ENCODE results near the gene TNS1. TPM values are rescaled to one million over a fixed set of nuclear protein-coding genes. Genes with fewer than 3 reads are reported as not detected.

TNS1 gene
- total and polyA plus RNA-seq, 9 of the 15 experiments (the other 6 are each of a cell fraction or from before 2014, with no cell fraction given), result 0.13 to 2.7 (median 0.77) TPM

DNA sequence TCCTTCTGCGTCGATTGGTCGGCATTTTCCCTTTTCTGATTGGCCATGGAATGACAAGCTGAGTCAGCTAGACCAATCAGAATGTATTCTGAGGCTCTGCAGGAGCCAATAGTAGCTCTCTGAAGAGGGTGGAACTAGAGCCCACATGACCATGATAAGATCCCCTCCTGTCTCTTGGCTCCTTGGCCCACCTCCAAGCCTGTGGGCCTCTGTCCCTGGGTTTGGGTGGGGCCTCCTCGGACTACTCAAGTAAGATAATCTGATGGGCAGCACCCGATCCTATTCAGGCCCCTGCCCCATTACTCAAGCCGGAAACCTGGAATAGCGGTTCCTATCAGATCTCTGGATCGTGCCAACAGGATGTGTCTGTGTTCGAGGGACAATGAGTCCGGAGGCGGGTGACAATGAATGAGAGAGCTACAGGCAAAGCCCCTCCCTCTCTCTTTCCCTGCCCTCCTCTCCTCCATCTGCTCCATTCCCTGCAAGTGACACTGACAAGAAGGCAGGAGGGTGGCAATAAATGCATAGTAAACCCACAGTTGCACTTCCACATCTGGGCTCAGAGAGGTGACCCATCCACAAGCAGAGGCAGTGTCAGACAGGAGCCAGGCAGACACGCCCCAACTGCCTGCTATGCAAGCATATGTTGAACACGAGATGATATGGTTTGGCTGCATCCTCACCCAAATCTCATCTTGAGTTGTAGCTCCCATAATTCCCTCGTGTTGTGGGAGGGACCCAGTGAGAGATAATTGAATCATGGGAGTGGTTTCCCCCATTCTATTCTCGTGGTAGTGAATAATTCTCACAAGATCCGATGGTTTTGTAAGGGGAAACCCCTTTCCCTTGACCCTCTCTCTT is 114.7 kb downstream of the TNS1 start:
- Histone ChIP-seq H3K79me2 (ENCODE audit: control insufficient read depth, insufficient read depth, low read length) (no peaks in the 10 kb centered on the region), H3K36me3 (ENCODE audit: control insufficient read depth, insufficient read depth, low read length) (no peaks in the 10 kb centered on the region), H3K4me3 (no peak overlapping the region), H3K27me3 (ENCODE audit: control insufficient read depth in 2 of 2, insufficient read depth in 2 of 2, low read length in 2 of 2) (peaks cover 0 to 7% of the 10 kb centered on the region in 2 experiments; a peak in 3 of 5 replicates), H3K9ac (ENCODE audit: insufficient read depth in 1 of 2, low read depth in 2 of 2, low read length in 2 of 2) (no peak overlapping the region), H3K9me3 (replicated peaks; ENCODE audit: control insufficient read depth, insufficient read depth, low read depth, low read length) (no peaks in the 10 kb centered on the region), H2AFZ (ENCODE audit: low read depth, low read length) (no peak overlapping the region), H3K4me2 (ENCODE audit: insufficient read depth, low read length) (peak overlapping the region; percentile 42; the same call in 1 of the 2 replicates), H3K4me1 (replicated peaks in 1 of 2; ENCODE audit: control insufficient read depth in 2 of 2, insufficient read depth in 2 of 2, low read length in 2 of 2) (peaks cover 3 to 6% of the 10 kb centered on the region in 2 experiments; a peak in 3 of 5 replicates), H3K9me1 (ENCODE audit: control insufficient read depth, insufficient read depth, low read length) (no peaks in the 10 kb centered on the region), H3K27ac (ENCODE audit: extremely low read depth, low read depth, low read length) (no peak overlapping the region), H4K20me1 (replicated peaks; ENCODE audit: control insufficient read depth, insufficient read depth, low read length) (no peaks in the 10 kb centered on the region)
- DNase-seq (ENCODE audit: extremely low read depth in 1 of 4, low spot score in 3 of 4) (peak; percentile 18 to 49 (median 31)), FAIRE-seq (no peak), ATAC-seq (peak; percentile 82)
- in situ Hi-C loops (cut with MboI), result loop anchor here (5.0 kb wide), 1 partner anchor 96 kb away; no protein-coding TSS in a partner anchor
- CTCF ChIA-PET (ENCODE audit: low intra/inter-chr PET ratio), result interaction anchor here (1.9 kb wide), 1 partner anchor 98 kb away, joined by 13 read pairs; no protein-coding TSS in a partner anchor
- 4% methylated on average over 13 of the region's 16 CpGs for whole genome bisulfite sequencing (ENCODE audit: insufficient coverage, low coverage, missing lambda C conversion rate)
- intact Hi-C loops (cut with micrococcal nuclease), result loop anchor here (5.0 kb wide), 1 partner anchor 99 kb away; no protein-coding TSS in a partner anchor
- BruUV-seq (replicated peaks), result no TSS peak
- POLR2A ChIA-PET, result no interaction called here
- TF ChIP-seq BCOR (IDR thresholded peaks at IDR 0.05) (no peak), NFYB (IDR thresholded peaks at IDR 0.05; ENCODE audit: extremely low read depth, insufficient read length) (peak; percentile 44), ZNF282 (CRISPR knock-in tag; IDR thresholded peaks at IDR 0.05) (no peak)
- TF ChIP-seq, protein P1, sequence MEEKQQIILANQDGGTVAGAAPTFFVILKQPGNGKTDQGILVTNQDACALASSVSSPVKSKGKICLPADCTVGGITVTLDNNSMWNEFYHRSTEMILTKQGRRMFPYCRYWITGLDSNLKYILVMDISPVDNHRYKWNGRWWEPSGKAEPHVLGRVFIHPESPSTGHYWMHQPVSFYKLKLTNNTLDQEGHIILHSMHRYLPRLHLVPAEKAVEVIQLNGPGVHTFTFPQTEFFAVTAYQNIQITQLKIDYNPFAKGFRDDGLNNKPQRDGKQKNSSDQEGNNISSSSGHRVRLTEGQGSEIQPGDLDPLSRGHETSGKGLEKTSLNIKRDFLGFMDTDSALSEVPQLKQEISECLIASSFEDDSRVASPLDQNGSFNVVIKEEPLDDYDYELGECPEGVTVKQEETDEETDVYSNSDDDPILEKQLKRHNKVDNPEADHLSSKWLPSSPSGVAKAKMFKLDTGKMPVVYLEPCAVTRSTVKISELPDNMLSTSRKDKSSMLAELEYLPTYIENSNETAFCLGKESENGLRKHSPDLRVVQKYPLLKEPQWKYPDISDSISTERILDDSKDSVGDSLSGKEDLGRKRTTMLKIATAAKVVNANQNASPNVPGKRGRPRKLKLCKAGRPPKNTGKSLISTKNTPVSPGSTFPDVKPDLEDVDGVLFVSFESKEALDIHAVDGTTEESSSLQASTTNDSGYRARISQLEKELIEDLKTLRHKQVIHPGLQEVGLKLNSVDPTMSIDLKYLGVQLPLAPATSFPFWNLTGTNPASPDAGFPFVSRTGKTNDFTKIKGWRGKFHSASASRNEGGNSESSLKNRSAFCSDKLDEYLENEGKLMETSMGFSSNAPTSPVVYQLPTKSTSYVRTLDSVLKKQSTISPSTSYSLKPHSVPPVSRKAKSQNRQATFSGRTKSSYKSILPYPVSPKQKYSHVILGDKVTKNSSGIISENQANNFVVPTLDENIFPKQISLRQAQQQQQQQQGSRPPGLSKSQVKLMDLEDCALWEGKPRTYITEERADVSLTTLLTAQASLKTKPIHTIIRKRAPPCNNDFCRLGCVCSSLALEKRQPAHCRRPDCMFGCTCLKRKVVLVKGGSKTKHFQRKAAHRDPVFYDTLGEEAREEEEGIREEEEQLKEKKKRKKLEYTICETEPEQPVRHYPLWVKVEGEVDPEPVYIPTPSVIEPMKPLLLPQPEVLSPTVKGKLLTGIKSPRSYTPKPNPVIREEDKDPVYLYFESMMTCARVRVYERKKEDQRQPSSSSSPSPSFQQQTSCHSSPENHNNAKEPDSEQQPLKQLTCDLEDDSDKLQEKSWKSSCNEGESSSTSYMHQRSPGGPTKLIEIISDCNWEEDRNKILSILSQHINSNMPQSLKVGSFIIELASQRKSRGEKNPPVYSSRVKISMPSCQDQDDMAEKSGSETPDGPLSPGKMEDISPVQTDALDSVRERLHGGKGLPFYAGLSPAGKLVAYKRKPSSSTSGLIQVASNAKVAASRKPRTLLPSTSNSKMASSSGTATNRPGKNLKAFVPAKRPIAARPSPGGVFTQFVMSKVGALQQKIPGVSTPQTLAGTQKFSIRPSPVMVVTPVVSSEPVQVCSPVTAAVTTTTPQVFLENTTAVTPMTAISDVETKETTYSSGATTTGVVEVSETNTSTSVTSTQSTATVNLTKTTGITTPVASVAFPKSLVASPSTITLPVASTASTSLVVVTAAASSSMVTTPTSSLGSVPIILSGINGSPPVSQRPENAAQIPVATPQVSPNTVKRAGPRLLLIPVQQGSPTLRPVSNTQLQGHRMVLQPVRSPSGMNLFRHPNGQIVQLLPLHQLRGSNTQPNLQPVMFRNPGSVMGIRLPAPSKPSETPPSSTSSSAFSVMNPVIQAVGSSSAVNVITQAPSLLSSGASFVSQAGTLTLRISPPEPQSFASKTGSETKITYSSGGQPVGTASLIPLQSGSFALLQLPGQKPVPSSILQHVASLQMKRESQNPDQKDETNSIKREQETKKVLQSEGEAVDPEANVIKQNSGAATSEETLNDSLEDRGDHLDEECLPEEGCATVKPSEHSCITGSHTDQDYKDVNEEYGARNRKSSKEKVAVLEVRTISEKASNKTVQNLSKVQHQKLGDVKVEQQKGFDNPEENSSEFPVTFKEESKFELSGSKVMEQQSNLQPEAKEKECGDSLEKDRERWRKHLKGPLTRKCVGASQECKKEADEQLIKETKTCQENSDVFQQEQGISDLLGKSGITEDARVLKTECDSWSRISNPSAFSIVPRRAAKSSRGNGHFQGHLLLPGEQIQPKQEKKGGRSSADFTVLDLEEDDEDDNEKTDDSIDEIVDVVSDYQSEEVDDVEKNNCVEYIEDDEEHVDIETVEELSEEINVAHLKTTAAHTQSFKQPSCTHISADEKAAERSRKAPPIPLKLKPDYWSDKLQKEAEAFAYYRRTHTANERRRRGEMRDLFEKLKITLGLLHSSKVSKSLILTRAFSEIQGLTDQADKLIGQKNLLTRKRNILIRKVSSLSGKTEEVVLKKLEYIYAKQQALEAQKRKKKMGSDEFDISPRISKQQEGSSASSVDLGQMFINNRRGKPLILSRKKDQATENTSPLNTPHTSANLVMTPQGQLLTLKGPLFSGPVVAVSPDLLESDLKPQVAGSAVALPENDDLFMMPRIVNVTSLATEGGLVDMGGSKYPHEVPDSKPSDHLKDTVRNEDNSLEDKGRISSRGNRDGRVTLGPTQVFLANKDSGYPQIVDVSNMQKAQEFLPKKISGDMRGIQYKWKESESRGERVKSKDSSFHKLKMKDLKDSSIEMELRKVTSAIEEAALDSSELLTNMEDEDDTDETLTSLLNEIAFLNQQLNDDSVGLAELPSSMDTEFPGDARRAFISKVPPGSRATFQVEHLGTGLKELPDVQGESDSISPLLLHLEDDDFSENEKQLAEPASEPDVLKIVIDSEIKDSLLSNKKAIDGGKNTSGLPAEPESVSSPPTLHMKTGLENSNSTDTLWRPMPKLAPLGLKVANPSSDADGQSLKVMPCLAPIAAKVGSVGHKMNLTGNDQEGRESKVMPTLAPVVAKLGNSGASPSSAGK (IDR thresholded peaks at IDR 0.05), result 0 out of 2 replicates have a peak, but pooled peaks have one; percentile 29
- TF ChIP-seq, protein P2, sequence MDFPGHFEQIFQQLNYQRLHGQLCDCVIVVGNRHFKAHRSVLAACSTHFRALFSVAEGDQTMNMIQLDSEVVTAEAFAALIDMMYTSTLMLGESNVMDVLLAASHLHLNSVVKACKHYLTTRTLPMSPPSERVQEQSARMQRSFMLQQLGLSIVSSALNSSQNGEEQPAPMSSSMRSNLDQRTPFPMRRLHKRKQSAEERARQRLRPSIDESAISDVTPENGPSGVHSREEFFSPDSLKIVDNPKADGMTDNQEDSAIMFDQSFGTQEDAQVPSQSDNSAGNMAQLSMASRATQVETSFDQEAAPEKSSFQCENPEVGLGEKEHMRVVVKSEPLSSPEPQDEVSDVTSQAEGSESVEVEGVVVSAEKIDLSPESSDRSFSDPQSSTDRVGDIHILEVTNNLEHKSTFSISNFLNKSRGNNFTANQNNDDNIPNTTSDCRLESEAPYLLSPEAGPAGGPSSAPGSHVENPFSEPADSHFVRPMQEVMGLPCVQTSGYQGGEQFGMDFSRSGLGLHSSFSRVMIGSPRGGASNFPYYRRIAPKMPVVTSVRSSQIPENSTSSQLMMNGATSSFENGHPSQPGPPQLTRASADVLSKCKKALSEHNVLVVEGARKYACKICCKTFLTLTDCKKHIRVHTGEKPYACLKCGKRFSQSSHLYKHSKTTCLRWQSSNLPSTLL (IDR thresholded peaks at IDR 0.05), result no peak

Data from K562 (cell line).